22Rv1 (cell line): Measurements from ENCODE around the gene ATG2B.

ENCODE experiments used
- ZFX ChIP-seq: fragments of 450-650 bp; IDR thresholded peaks from 2 replicates; pipeline ENCODE4 v1.6.1; 2017; ENCODE audit warnings: antibody characterized with exemption, borderline replicate concordance
- TF ChIP-seq, protein P1 (sequence below): fragments of 450-650 bp; IDR thresholded peaks from 2 replicates; pipeline ENCODE4 v1.5.1; 2017; ENCODE audit warnings: mild to moderate bottlenecking

DNA sequence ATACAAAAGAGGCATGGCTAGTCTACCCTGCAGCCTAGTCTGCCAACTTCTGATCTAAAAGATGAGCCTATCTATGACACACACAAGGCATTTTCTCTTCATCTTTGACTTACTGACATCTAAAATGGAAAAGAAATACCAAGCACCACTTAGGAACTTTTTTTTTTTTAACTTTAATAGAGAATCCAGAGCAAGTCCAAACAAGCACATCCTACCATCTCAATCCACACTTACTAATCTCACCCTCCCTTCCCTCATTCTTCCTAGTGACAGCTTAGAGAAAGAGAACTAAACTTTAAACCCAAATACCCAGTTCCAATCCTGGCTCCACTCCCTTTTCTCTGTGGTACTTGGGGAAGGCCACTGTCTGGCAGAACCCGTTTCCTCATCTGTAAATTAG lies 75.3 kb downstream of the ATG2B start:
- TF ChIP-seq, protein P1, sequence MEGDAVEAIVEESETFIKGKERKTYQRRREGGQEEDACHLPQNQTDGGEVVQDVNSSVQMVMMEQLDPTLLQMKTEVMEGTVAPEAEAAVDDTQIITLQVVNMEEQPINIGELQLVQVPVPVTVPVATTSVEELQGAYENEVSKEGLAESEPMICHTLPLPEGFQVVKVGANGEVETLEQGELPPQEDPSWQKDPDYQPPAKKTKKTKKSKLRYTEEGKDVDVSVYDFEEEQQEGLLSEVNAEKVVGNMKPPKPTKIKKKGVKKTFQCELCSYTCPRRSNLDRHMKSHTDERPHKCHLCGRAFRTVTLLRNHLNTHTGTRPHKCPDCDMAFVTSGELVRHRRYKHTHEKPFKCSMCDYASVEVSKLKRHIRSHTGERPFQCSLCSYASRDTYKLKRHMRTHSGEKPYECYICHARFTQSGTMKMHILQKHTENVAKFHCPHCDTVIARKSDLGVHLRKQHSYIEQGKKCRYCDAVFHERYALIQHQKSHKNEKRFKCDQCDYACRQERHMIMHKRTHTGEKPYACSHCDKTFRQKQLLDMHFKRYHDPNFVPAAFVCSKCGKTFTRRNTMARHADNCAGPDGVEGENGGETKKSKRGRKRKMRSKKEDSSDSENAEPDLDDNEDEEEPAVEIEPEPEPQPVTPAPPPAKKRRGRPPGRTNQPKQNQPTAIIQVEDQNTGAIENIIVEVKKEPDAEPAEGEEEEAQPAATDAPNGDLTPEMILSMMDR: no peak
- TF ChIP-seq ZFX: no peak
